ENCODE results near the gene IL4R. TPM values are rescaled to one million over a fixed set of nuclear protein-coding genes. Genes with fewer than 3 reads are reported as not detected.
A peak's percentile ranks its signal among the peaks of the same experiment; 100 is the strongest.

IL4R gene
- total RNA-seq, 1 experiment from 2014 or later: 28.6 TPM

DNA sequence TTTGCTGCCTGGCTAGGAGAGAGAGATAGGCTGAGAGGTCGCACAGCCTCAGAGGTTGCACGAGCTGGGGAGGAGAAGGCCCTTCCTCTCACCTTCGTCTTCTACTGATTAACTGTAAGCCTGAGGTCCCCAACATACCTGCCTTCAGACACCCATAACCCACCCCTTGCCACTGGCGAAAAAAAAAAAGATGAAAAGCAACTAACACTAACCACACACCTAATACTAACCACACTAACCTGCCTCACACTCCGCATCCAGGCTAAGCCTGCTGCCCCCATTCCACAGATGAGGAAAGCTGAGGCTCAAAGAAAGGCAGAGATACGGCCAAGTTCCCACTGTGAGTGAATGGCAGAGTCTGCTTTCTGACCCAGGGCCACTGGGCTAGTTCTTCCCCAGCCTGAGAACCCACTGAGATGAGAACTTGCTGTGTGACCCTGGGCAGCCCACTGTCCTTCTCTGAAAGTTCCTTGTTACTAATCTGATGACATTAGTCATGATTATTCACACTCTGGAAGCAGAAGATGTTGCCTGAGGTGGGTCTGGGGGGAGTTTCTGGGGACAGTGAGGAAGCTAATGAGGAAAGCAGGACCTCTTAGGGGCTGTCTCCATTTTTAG lies 92.8 kb downstream of the IL4R start:
- Histone ChIP-seq H3K23ac (ENCODE audit: insufficient read length, low read depth, low read length) (no peak overlapping the region), H3K79me1 (ENCODE audit: insufficient read depth, low read depth, low read length, poor library complexity, severe bottlenecking) (no peaks in the 10 kb centered on the region), H3K23me2 (ENCODE audit: insufficient read length, low read depth, low read length, poor library complexity, severe bottlenecking) (no peaks in the 10 kb centered on the region), H3K9ac (ENCODE audit: extremely low read depth, insufficient read length, low read length) (no peak overlapping the region), H2AFZ (ENCODE audit: low read length) (no peak overlapping the region), H4K20me1 (ENCODE audit: control insufficient read depth, insufficient read depth, insufficient read length) (no peaks in the 10 kb centered on the region), H4K5ac (ENCODE audit: insufficient read length, low read depth, low read length) (no peak overlapping the region), H2BK5ac (ENCODE audit: insufficient read length, low read length) (no peak overlapping the region), H2AK5ac (ENCODE audit: insufficient read length, low read length) (no peak overlapping the region), H3K4me1 (ENCODE audit: insufficient read depth, low read length) (no peaks in the 10 kb centered on the region), H2BK120ac (ENCODE audit: low read depth, low read length, poor library complexity, severe bottlenecking) (no peak overlapping the region), H4K91ac (ENCODE audit: insufficient read length, low read depth, low read length) (no peak overlapping the region), H3K4me2 (ENCODE audit: insufficient read depth, insufficient read length, low read length) (no peak overlapping the region), H3K27me3 (ENCODE audit: insufficient read depth, low read length) (no peaks in the 10 kb centered on the region), H3K4ac (ENCODE audit: low read depth, low read length) (no peak overlapping the region), H4K8ac (replicated peaks; ENCODE audit: insufficient read length, low read depth, low read length) (no peak overlapping the region), H3K14ac (ENCODE audit: insufficient read depth, low read length) (no peak overlapping the region), H2BK15ac (ENCODE audit: low read depth, low read length) (no peak overlapping the region), H3K9me3 (ENCODE audit: control insufficient read depth, low read depth, low read length) (no peaks in the 10 kb centered on the region), H2BK12ac (ENCODE audit: insufficient read length, low read depth, low read length) (no peak overlapping the region), H3T11ph (ENCODE audit: low read length) (no peak overlapping the region), H3K18ac (ENCODE audit: insufficient read length, low read depth, low read length) (no peak overlapping the region), H2BK20ac (ENCODE audit: low read depth, low read length, poor library complexity, severe bottlenecking) (no peak overlapping the region), H3K56ac (ENCODE audit: insufficient read length, low read depth, low read length) (no peak overlapping the region), H3K79me2 (ENCODE audit: insufficient read depth, low read length) (no peaks in the 10 kb centered on the region), H3K27ac (ENCODE audit: insufficient read length, low read depth, low read length) (no peak overlapping the region)
- no peak overlapping the region for H3K4me3 Mint-ChIP-seq
- no peak for DNase-seq
- H3K27ac Mint-ChIP-seq: peak overlapping the region in 1 of 3 experiments; percentile 20; a peak in 1 of 7 replicates
- 0 out of 2 replicates have a peak, but pooled peaks cover 1% of the 10 kb centered on the region for H3K27me3 Mint-ChIP-seq (ENCODE audit: low read depth)
- no CpG with 5 or more reads among the region's 6 CpGs for WGBS (ENCODE audit: extremely low coverage, insufficient read length, low lambda C conversion rate)
- H3K9me3 Mint-ChIP-seq: peaks cover under 1 to 7% of the 10 kb centered on the region in 2 experiments
- H3K36me3 Mint-ChIP-seq (ENCODE audit: insufficient read depth in 1 of 3, low read depth in 3 of 3): peaks cover 0 to under 1% (median 0%) of the 10 kb centered on the region in 3 experiments; a peak in 2 of 7 replicates
- peaks cover 27 to 31% of the 10 kb centered on the region in 2 experiments for H3K4me1 Mint-ChIP-seq
- TF ChIP-seq CTCF (conservative IDR thresholded peaks at IDR 0.05): no peak
